HG03135 (cell line): ENCODE data around the gene OR11H12.
"Not testable (repeated sequence)": the region's sequence is repeated elsewhere in the genome, so short reads cannot be mapped to it uniquely, and the experiment has no call there.

Experiments
- ATAC-seq: cut with Tn5 transposase; IDR thresholded peaks from one replicate; pipeline ENCODE4 v1.9.1; 2021; ENCODE audit warnings: mild to moderate bottlenecking, moderate library complexity; ENCODE audit not compliant: unreplicated experiment

Gene OR11H12, protein sequence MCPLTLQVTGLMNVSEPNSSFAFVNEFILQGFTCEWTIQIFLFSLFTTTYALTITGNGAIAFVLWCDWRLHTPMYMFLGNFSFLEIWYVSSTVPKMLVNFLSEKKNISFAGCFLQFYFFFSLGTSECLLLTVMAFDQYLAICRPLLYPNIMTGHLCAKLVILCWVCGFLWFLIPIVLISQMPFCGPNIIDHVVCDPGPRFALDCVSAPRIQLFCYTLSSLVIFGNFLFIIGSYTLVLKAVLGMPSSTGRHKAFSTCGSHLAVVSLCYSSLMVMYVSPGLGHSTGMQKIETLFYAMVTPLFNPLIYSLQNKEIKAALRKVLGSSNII

DNA sequence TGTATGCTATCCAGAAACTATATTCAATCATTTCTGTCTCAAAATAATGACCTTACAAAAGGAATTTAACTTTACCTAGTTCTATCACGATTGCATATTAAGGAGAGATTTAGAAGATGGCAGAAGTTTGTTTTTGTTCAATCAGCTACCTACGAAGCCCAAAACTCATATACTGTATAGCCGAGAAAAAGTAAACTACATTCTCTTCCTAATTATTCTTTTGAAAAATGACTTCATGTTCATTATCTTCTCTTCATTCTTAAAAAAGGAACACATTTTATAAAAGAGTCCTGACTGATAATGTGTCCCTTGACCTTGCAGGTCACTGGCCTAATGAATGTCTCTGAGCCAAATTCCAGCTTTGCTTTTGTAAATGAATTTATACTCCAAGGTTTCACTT is at the start of gene OR11H12:
OR11H12 (plus strand) TSS at position 301 of the 400 bp plus-strand sequence; CDS start at position 301, 0 bp downstream.
- not testable (repeated sequence) for ATAC-seq

DNA sequence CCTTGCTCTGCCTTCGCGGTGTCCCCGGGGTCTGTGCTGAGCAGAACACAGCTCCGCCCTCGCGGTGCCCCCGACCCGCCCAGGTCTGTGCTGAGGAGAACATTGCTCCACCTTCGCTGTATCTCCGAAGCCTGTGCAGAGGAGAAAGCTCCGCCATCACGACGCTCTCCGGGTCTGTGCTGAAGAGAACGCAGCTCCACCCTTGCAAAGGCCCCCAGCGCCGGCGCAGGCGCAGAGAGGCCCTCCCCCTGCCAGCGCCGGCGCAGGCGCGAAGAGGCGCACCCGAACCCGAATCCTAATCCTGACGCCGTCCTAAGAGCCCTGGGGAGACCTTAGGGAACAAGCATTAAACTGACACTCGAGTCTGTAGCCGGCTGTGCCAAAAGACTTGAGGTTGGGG is 18.0 kb upstream of the OR11H12 start:
- not testable (repeated sequence) for ATAC-seq

DNA sequence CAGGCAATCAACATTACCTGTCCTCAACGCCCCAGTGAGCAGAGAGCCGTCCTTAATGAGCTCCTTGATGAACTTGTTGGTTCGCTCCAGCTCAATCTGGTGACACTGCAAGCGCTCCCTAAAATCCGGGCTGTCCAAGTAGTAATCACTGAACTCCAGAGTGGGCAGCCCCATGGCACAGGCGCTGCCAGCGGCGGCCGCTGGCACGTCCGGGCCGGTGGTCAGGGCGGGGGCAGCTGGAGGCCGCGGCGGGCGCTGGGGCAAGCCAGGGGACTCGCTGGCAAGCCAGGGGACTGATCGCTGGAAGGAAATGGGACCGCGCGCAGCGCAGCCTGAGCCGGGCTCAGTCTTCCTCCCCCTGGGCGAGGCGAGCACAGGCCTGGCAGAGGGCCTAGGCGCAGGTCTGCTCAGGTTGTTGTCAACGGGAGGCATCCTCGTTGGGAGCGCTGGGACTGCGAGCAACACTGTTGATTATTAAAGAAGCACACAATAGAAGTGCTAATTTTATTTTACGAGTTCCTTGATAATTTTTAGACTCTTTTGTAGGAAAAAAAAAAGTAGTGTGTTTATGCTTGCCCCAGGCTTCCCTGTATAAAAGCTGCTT is 25.8 kb downstream of the OR11H12 start:
- ATAC-seq, result not testable (repeated sequence)

DNA sequence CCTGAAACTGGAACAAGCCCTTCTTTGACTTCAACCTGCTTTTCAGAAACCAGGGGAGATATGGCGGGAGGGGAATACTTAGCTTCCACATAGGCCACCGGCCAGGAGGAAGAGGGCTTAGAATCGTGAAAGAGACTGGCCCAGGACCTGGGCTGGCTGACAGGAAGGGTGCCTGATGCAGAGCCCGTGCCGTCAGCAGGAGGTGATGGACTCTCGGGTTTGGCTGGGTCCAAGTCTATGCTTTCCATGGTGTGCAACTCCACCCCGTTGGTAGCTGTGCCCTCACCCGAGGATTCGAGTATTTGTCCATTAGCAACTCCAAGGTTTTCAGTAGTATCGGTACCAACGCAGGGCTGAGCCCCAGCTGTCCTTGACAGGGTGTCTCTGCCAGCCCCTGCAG is 35.1 kb downstream of the OR11H12 start:
- ATAC-seq, result not testable (repeated sequence)

DNA sequence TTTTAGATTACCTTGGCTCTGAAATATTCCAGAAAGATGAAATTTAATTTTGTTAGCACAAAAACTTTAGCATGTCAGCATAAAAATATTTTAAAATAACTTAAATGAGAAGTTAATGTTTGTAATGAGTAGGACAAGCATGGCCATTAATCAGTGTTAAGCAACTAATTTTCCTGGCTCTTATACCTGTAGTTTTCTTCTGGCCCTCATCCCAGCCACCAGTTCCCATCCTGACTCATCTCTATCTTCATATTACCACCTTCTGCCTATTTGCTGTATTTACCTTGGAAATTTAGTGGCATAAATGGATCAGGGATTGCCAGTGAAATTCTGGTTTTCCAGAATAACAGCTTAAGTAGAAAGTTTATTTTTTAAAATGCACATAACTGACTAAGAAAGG is 37.1 kb downstream of the OR11H12 start:
- ATAC-seq, result not testable (repeated sequence)

DNA sequence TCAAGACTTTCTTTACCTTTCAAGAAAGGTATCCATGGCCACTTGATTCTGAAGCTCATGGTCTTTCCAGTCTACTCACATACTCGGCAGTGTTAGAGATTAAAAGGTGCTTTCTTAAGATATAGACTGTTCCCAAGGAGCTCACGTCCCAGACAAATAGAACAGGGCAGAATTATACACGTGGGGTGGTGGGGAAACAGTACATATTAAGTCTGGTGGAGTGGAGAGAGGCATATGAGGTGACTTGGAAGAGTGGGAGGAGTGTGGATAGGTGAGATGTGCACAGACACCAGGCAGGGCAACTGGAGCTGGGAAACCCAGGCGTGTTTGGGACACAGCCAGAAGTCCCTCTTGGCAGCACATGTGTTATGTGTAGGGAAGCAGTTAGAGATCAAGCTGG is 37.9 kb downstream of the OR11H12 start:
- ATAC-seq, result not testable (repeated sequence)

DNA sequence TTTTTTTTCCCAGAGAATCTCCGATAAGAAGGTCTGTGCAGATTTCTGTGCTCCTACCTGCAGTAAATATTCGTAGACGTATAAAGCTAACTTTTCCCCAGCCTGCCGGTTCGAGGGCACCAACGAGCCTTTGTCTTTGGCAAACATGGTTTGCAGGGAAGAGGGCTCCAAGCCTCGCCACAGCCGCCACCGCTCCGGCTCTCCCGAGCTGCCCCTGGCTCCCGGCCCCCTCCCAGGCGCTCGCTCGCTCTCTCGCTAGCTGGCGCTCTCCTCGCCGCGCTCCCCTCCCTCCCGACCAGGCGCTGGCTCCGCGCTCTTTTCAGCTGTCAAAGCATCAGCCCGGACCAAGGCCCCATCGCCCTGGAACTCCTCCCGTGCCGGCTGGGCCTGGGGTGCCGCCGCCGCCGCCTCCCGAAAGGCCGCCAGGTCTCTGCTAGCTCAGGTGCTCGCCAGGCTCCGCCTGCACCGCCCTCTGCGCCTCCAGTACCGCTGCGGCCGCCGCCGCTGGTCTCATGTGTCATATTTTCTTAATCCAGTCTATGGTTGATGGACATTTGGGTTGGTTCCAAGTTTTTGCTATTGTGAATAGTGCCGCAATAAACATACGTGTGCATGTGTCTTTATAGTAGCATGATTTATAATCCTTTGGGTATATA is 45.3 kb downstream of the OR11H12 start:
- ATAC-seq, result not testable (repeated sequence)
